Right lobe of liver (tissue), 4 donors: Measurements from ENCODE around the gene HOXD10.

Source experiments
- POLR2A ChIP-seq: fragments of 450-650 bp; IDR thresholded peaks from one replicate; pipeline ENCODE4 v1.6.1; 2017; ENCODE audit warnings: antibody characterized with exemption, mild to moderate bottlenecking
- TF ChIP-seq, protein P1 (sequence below), 4 donors: fragments of 200-600 bp in 3 of 4; fragments of 450-650 bp in 1 of 4; IDR thresholded peaks; one replicate each; pipeline versions ENCODE4 v1.5.1 to v1.8.0; 2016 to 2022; ENCODE audit warnings: antibody characterized with exemption in 4 of 4, mild to moderate bottlenecking in 2 of 4
- donor health status: DM: no; HTN: no; CAD: no.
- donor health status: DM: no; HTN: no; CAD: no.
- donor health status: DM: no; HTN: yes; CAD: no.

DNA sequence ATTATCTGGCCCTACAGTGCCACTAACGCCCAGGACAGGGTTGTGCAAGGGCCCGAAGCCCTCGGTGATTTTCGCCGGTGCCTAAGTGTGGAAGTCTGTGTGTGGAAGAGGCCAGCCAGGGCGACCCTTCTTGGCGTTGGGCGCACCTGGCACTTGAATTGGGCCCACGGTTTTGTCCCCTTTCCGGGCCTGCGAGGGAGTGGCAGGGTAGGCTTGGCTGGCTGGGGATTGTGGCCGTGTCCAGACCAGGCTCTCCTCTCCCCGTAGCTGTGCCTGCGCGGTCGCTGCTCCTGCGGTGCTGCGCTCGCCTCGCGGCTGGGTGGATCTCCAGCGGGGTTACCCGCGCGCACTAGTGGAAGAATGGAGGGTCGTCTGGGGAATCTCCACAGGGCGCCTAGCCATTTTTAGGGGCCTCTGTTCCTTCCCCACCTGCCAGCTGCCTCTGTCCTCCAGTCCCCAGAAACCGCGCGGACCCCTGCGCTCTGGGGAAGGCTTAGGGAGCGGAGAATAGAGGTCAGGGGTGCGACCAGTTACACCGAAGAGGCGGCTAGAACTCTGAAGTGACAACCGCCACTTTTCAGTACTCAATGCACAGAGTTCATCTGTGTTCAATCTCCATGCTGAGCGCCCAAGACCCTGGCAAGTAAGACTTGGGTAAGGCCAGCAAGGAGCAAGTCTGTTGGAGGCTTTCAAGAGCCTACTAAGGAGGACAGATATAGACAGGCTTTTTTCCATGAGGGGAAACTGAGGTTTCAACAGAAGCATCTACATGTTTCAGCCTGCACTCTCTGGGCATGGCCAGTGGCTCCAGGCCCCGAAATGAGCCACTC is 48.8 kb upstream of the HOXD10 start:
- TF ChIP-seq, protein P1, sequence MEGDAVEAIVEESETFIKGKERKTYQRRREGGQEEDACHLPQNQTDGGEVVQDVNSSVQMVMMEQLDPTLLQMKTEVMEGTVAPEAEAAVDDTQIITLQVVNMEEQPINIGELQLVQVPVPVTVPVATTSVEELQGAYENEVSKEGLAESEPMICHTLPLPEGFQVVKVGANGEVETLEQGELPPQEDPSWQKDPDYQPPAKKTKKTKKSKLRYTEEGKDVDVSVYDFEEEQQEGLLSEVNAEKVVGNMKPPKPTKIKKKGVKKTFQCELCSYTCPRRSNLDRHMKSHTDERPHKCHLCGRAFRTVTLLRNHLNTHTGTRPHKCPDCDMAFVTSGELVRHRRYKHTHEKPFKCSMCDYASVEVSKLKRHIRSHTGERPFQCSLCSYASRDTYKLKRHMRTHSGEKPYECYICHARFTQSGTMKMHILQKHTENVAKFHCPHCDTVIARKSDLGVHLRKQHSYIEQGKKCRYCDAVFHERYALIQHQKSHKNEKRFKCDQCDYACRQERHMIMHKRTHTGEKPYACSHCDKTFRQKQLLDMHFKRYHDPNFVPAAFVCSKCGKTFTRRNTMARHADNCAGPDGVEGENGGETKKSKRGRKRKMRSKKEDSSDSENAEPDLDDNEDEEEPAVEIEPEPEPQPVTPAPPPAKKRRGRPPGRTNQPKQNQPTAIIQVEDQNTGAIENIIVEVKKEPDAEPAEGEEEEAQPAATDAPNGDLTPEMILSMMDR (IDR thresholded peaks at IDR 0.05), result peak in 1 of 4 donors; percentile 5
- no peak for TF ChIP-seq POLR2A
